SK-N-SH (cell line): ENCODE data around the gene LEF1.

Experiments used
- CTCF ChIP-seq: fragments of 200-600 bp; sonication (generic); IDR thresholded peaks from 2 replicates; pipeline ENCODE4 v1.6.1; 2017; ENCODE audit warnings: antibody characterized with exemption, mild to moderate bottlenecking, moderate library complexity
- EP300 ChIP-seq, 2 experiments: IDR thresholded peaks; 2 replicates each; pipeline versions ENCODE4 v1.4.0 to v1.6.1; 2012; ENCODE audit warnings: borderline replicate concordance in 1 of 2, low read depth in 1 of 2, low read length in 1 of 2
- MXI1 ChIP-seq: IDR thresholded peaks from 2 replicates; pipeline ENCODE4 v1.6.1; 2012; ENCODE audit warnings: mild to moderate bottlenecking, low read depth, low read length, improper control_type of control experiment
- REST ChIP-seq: IDR thresholded peaks from 2 replicates; pipeline ENCODE4 v1.6.1; 2012; ENCODE audit warnings: mild to moderate bottlenecking, low read depth, low read length, moderate library complexity
- TEAD4 ChIP-seq: IDR thresholded peaks from 2 replicates; pipeline ENCODE4 v1.4.0; 2012; ENCODE audit warnings: mild to moderate bottlenecking, borderline replicate concordance; ENCODE audit not compliant: insufficient read depth

- no peak for TF ChIP-seq REST
- TF ChIP-seq CTCF, result no peak
- TF ChIP-seq MXI1, result no peak
- no peak for TF ChIP-seq TEAD4
- TF ChIP-seq EP300 (IDR thresholded peaks at IDR 0.05; ENCODE audit: borderline replicate concordance in 1 of 2, low read depth in 1 of 2, low read length in 1 of 2), result no peak
Measured at GRCh38 chr4:108209489-108209888, 40.8 kb upstream of the LEF1 start.
